Lower lobe of right lung (tissue), 2 donors: ENCODE measurements around the gene MTG1. TPM values are rescaled to one million over a fixed set of nuclear protein-coding genes. Genes with fewer than 3 reads are reported as not detected.
"Not testable (repeated sequence)": the region's sequence is repeated elsewhere in the genome, so short reads cannot be mapped to it uniquely, and the experiment has no call there.

Experiments
- ATAC-seq, 2 donors: fragments of 200-7000 bp; cut with Tn5 transposase; one replicate each; pipeline ENCODE4 v1.9.1; 2020 to 2022; ENCODE audit warnings: mild to moderate bottlenecking in 2 of 2, moderate library complexity in 2 of 2
- DNase-seq: peaks from one replicate; pipeline ENCODE4 v3.0.0-alpha.2; 2020
- H3K27ac ChIP-seq: fragments of 200-600 bp; one replicate; pipeline ENCODE4 v1.8.0; 2022
- H3K27me3 ChIP-seq: fragments of 200-600 bp; one replicate; pipeline ENCODE4 v1.8.0; 2022; ENCODE audit warnings: low read depth
- H3K36me3 ChIP-seq: fragments of 200-600 bp; one replicate; pipeline ENCODE4 v1.8.0; 2022; ENCODE audit warnings: mild to moderate bottlenecking
- H3K4me1 ChIP-seq: fragments of 200-600 bp; one replicate; pipeline ENCODE4 v1.8.0; 2022
- H3K4me3 ChIP-seq: fragments of 200-600 bp; one replicate; pipeline ENCODE4 v1.8.0; 2022; ENCODE audit warnings: mild to moderate bottlenecking
- H3K9me3 ChIP-seq: fragments of 200-600 bp; one replicate; pipeline ENCODE4 v1.8.0; 2022
- intact Hi-C: fragments of 100-400 bp; cut with DNase I; formaldehyde crosslinking; loops from one replicate; pipeline ENCODE4 v1.11.0; 2022
- total RNA-seq: library from RNA; stranded (reverse); fragmentation: NEBNext Ultra II Directional; extraction: Animal tissue kit (Norgen Biotek cat#: 25700); gene quantifications from one replicate; pipeline ENCODE4 v1.2.1, GENCODE V29; 2021
- TF ChIP-seq, protein P1 (sequence below): fragments of 200-600 bp; IDR thresholded peaks from one replicate; pipeline ENCODE4 v1.8.0; 2022; ENCODE audit warnings: antibody characterized with exemption, mild to moderate bottlenecking
- donor health status: DM: no; HTN: yes; CAD: no; lungs with severe emphysema.

Gene MTG1
- total RNA-seq, 1 donor from 2014 or later = 41.7 TPM

DNA sequence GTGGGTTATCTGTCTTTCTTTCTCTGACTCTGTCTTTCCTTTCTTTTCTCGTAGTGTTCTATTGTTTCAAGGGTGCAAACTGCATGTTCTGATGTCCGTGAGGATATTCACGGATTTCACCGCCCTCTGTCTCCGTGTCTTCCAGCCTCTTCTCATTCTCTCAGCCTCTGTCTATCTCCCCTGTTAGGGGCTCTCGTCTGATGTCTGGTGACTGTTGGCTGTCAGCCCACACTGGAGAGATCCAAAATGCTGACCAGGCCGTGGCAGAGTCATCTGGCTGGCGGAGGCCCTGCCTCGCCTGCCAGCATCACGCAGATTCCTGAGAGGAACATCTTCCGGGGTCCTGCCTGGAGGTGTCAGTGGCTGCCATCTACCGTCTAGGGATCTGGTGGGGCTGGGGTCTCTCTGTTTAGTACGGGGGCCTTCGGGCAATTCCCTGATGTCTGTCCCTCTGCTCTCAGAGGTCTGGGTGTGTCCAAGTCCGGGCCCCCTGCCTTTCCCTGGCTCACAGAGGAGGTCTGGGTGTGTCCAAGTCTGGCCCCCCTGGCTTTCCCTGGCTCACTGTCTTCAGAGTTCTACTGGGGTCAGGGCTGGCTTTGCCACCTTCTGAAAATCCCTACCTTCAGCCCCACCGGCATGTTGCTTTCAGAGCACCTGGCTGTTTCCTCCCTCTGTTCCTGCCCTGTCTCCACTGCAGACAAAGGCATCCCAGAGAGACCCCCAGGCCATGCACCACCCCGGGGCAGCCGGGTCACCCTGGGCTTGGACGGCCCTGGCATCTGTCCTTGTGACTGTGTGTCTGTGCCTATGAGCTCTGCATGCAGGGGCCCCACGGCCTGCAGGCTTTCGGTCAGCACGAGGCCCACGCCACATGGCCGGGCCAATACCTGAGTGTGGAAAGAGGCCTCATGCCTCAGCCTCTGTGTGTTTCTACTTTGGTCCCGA, 45.8 kb downstream of the MTG1 start:
- DNase-seq = no peak
- TF ChIP-seq, protein P1, sequence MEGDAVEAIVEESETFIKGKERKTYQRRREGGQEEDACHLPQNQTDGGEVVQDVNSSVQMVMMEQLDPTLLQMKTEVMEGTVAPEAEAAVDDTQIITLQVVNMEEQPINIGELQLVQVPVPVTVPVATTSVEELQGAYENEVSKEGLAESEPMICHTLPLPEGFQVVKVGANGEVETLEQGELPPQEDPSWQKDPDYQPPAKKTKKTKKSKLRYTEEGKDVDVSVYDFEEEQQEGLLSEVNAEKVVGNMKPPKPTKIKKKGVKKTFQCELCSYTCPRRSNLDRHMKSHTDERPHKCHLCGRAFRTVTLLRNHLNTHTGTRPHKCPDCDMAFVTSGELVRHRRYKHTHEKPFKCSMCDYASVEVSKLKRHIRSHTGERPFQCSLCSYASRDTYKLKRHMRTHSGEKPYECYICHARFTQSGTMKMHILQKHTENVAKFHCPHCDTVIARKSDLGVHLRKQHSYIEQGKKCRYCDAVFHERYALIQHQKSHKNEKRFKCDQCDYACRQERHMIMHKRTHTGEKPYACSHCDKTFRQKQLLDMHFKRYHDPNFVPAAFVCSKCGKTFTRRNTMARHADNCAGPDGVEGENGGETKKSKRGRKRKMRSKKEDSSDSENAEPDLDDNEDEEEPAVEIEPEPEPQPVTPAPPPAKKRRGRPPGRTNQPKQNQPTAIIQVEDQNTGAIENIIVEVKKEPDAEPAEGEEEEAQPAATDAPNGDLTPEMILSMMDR = no peak
- H3K9me3 ChIP-seq = no peaks in the 10 kb centered on the region
- no peak overlapping the region for H3K4me3 ChIP-seq
- intact Hi-C loops = no loop called here
- no peaks in the 10 kb centered on the region for H3K36me3 ChIP-seq
- no peak overlapping the region for H3K27ac ChIP-seq
- H3K27me3 ChIP-seq = no peaks in the 10 kb centered on the region
- ATAC-seq = no peak
- no peaks in the 10 kb centered on the region for H3K4me1 ChIP-seq

DNA sequence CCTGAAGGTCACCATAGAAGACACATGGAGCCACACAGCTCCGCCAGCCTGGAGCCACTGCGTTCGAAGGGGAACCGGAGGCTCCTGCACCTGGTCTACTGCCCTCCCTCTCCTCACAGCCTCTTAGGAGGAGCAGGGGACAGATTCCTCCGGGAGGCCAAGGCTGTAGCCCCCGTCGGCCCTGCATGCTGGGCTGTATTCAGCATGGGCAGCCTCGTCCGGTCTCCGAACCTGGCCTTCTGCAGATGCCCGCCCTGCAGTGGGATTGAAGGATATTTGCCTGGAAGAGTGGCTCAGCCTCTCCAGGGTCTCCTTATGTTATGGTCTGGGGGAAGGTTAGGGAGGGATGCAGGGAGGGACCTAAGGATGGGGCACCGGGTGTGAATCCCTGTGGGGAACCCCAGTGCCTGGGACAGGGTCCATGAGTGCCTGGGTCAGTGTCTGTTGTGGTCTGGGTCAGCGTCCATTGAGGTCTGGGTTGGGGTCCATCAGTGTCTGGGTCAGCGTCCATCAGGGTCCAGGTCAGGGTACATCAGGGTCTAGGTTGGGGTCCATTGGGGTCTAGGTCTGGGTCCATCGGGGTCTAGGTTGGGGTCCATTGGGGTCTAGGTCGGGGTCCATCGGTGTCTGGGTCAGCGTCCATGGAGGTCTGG, 46.8 kb downstream of the MTG1 start:
- Histone ChIP-seq H3K9me3 (no peaks in the 10 kb centered on the region), H3K36me3 (no peaks in the 10 kb centered on the region), H3K4me3 (no peak overlapping the region), H3K27me3 (no peaks in the 10 kb centered on the region), H3K4me1 (no peaks in the 10 kb centered on the region), H3K27ac (no peak overlapping the region)
- DNase-seq (no peak), ATAC-seq (no peak)
- intact Hi-C loops = no loop called here
- TF ChIP-seq, protein P1 = no peak

DNA sequence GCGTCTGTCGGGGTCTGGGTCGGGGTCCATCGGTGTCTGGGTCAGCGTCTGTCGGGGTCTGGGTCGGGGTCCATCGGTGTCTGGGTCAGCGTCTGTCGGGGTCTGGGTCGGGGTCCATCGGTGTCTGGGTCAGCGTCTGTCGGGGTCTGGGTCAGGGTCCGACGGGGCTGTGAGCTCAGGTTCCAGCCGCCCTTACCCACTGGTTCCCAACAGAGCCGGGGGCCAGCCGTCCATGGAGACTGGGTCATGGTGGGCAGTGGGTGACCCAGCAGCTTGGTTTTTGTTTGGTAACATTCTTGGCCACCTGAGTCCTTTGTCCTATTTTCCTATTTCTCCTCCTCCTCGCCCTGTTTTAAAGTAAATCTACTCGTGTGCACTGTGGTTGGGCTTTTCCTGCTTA, 47.4 kb downstream of the MTG1 start:
- ATAC-seq, H3K4me1 ChIP-seq, H3K9me3 ChIP-seq, H3K36me3 ChIP-seq, H3K27me3 ChIP-seq, H3K27ac ChIP-seq, DNase-seq, H3K4me3 ChIP-seq, intact Hi-C loops: not testable (repeated sequence)

DNA sequence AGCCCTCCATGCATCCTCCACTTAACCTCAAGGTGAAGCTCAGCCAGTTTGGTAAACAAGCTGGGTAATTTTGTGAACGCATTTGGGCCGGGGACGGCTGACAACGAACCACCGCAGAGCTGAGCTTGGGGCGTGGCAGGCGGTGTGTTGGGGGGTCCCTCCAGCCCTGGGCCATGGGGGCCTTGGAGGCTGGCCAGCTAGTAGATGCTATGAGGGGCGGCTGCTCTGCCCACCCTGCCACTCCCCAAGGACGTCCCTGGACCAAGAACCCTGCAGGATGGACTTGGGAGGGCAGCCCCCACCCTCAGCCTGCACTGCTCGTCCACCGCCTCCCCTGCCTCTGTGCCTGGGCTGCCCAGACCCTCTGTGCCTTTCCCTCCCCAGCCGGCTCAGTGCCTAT, 47.8 kb downstream of the MTG1 start:
- no peaks in the 10 kb centered on the region for H3K4me1 ChIP-seq
- TF ChIP-seq, protein P1 = no peak
- H3K36me3 ChIP-seq = no peaks in the 10 kb centered on the region
- H3K27me3 ChIP-seq = no peaks in the 10 kb centered on the region
- H3K27ac ChIP-seq = no peak overlapping the region
- DNase-seq (no peak), ATAC-seq (no peak)
- intact Hi-C loops = no loop called here
- no peak overlapping the region for H3K4me3 ChIP-seq
- H3K9me3 ChIP-seq = peaks cover 4% of the 10 kb centered on the region

DNA sequence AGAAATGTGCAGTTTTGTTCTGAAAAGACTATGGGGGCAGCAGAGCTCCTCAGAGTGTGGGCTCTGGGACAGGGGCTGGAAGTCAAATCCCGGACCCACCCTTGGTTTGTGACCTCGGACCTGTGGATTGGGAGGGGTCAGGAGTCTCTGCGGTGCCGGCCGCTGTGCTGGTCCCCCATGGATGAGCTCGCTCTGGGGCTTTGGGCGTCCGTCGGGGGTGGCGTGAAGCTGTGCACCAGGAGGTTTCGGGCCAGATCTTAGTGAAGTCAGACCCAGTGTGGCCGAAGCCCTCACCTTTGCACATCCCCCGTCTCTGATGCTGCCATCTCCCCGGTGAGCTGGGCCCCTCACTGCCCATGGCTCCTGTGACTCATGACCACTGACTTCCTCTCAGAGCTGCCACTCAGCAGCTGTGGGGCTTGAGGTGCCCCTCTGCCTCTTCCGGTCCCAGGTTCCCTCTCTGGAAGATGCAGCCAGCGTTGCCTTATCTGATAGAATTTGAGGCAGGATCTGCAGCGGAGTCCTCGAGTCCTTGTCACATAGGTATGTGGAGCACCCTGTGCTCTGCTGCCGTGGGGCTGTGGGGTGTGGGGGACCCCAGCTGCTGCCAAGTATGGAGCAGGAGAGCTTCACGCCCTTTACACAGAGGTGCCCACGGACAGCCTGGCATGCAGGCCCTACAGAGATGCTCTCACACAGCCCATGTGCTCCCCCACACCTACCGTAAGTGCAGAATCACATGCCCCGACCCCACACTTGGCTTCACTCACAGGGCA, 48.4 kb downstream of the MTG1 start:
- DNase-seq = no peak
- TF ChIP-seq, protein P1 = no peak
- Histone ChIP-seq H3K36me3 (no peaks in the 10 kb centered on the region), H3K27me3 (no peaks in the 10 kb centered on the region), H3K27ac (no peak overlapping the region), H3K9me3 (peaks cover 10% of the 10 kb centered on the region), H3K4me3 (no peak overlapping the region), H3K4me1 (no peaks in the 10 kb centered on the region)
- ATAC-seq = peak in 1 of 2 donors; percentile 6
- intact Hi-C loops = no loop called here
